Muscle layer of duodenum (tissue), 2 donors: ENCODE measurements around the gene OGDH.
"Not testable (repeated sequence)": the region's sequence is repeated elsewhere in the genome, so short reads cannot be mapped to it uniquely, and the experiment has no call there.

Experiments used
- H3K27ac ChIP-seq: one replicate; pipeline ENCODE4 v1.7.0; 2013; ENCODE audit warnings: mild to moderate bottlenecking, low read length
- H3K27me3 ChIP-seq: one replicate; pipeline ENCODE4 v1.7.0; 2013; ENCODE audit warnings: low read depth, mild to moderate bottlenecking, control low read depth, low read length
- H3K36me3 ChIP-seq, 2 donors: one replicate each; pipeline ENCODE4 v1.7.0; 2013; ENCODE audit warnings: low read length in 2 of 2, control low read depth in 1 of 2, mild to moderate bottlenecking in 1 of 2; ENCODE audit not compliant: insufficient read depth in 2 of 2, control insufficient read depth in 1 of 2
- H3K4me1 ChIP-seq, 2 donors: one replicate each; pipeline ENCODE4 v1.7.0; 2013; ENCODE audit warnings: low read length in 2 of 2, mild to moderate bottlenecking in 2 of 2, control low read depth in 1 of 2, moderate library complexity in 1 of 2; ENCODE audit not compliant: insufficient read depth in 2 of 2, control insufficient read depth in 1 of 2
- H3K4me3 ChIP-seq, 2 donors: one replicate each; pipeline ENCODE4 v1.7.0; 2013; ENCODE audit warnings: low read length in 2 of 2, low read depth in 1 of 2, mild to moderate bottlenecking in 1 of 2
- H3K9me3 ChIP-seq, 2 donors: one replicate each; pipeline ENCODE4 v1.7.0; 2013; ENCODE audit warnings: low read length in 2 of 2, control low read depth in 1 of 2, mild to moderate bottlenecking in 1 of 2; ENCODE audit not compliant: control insufficient read depth in 1 of 2
- donor health status: healthy.

OGDH gene

GRCh38 chr7:44713141-44713540 is 106.7 kb downstream of the OGDH start:
- no peaks in the 10 kb centered on the region for H3K4me1 ChIP-seq
- H3K27me3 ChIP-seq = no peaks in the 10 kb centered on the region
- no peaks in the 10 kb centered on the region for H3K9me3 ChIP-seq
- H3K4me3 ChIP-seq = no peak overlapping the region
- H3K36me3 ChIP-seq = peaks cover 13 to 21% of the 10 kb centered on the region in 2 donors
- no peak overlapping the region for H3K27ac ChIP-seq

GRCh38 chr7:44713680-44714335 is 107.4 kb downstream of the OGDH start:
- H3K27ac ChIP-seq = no peak overlapping the region

GRCh38 chr7:44716205-44716604 is 109.8 kb downstream of the OGDH start:
- no peak overlapping the region for H3K4me3 ChIP-seq
- no peaks in the 10 kb centered on the region for H3K9me3 ChIP-seq
- H3K36me3 ChIP-seq = no peaks in the 10 kb centered on the region
- H3K27me3 ChIP-seq = no peaks in the 10 kb centered on the region
- H3K27ac ChIP-seq = no peak overlapping the region
- no peaks in the 10 kb centered on the region for H3K4me1 ChIP-seq

More at GRCh38 chr7:44713680-44714335, 107.4 kb downstream of the OGDH start:
- Histone ChIP-seq H3K36me3 (peaks cover 9 to 15% of the 10 kb centered on the region in 2 donors), H3K4me1 (no peaks in the 10 kb centered on the region), H3K9me3 (no peaks in the 10 kb centered on the region), H3K27me3 (no peaks in the 10 kb centered on the region), H3K4me3 (no peak overlapping the region)

GRCh38 chr7:44720301-44720700 is 113.9 kb downstream of the OGDH start:
- Histone ChIP-seq H3K4me3 (no peak overlapping the region), H3K27me3 (no peaks in the 10 kb centered on the region), H3K27ac (no peak overlapping the region), H3K9me3 (no peaks in the 10 kb centered on the region), H3K4me1 (no peaks in the 10 kb centered on the region), H3K36me3 (no peaks in the 10 kb centered on the region)

- Histone ChIP-seq H3K27ac (no peak overlapping the region), H3K4me3 (no peak overlapping the region), H3K9me3 (no peaks in the 10 kb centered on the region), H3K4me1 (no peaks in the 10 kb centered on the region), H3K27me3 (no peaks in the 10 kb centered on the region), H3K36me3 (no peaks in the 10 kb centered on the region)
Observed at GRCh38 chr7:44724276-44724675, 117.8 kb downstream of the OGDH start.

GRCh38 chr7:44726250-44726649 is 119.8 kb downstream of the OGDH start:
- H3K27ac ChIP-seq, H3K4me3 ChIP-seq: not testable (repeated sequence)

GRCh38 chr7:44727158-44727936 is 120.9 kb downstream of the OGDH start:
- no peaks in the 10 kb centered on the region for H3K27me3 ChIP-seq
- H3K27ac ChIP-seq = peak overlapping the region; percentile 21
- no peaks in the 10 kb centered on the region for H3K9me3 ChIP-seq
- no peaks in the 10 kb centered on the region for H3K36me3 ChIP-seq
- H3K4me3 ChIP-seq = no peak overlapping the region
- H3K4me1 ChIP-seq = no peaks in the 10 kb centered on the region

More at GRCh38 chr7:44726250-44726649, 119.8 kb downstream of the OGDH start:
- H3K4me1 ChIP-seq, H3K36me3 ChIP-seq, H3K27me3 ChIP-seq, H3K9me3 ChIP-seq: not testable (repeated sequence)

GRCh38 chr7:44727937-44728262 is 121.5 kb downstream of the OGDH start:
- H3K27ac ChIP-seq = no peak overlapping the region
- no peaks in the 10 kb centered on the region for H3K9me3 ChIP-seq
- no peaks in the 10 kb centered on the region for H3K27me3 ChIP-seq
- no peaks in the 10 kb centered on the region for H3K36me3 ChIP-seq
- no peak overlapping the region for H3K4me3 ChIP-seq
- no peaks in the 10 kb centered on the region for H3K4me1 ChIP-seq

- Histone ChIP-seq H3K9me3 (no peaks in the 10 kb centered on the region), H3K27me3 (no peaks in the 10 kb centered on the region), H3K27ac (no peak overlapping the region), H3K4me3 (no peak overlapping the region), H3K36me3 (no peaks in the 10 kb centered on the region), H3K4me1 (no peaks in the 10 kb centered on the region)
Observed at GRCh38 chr7:44729949-44730590, 123.6 kb downstream of the OGDH start.

- not testable (repeated sequence) for H3K4me3 ChIP-seq, H3K4me1 ChIP-seq, H3K27ac ChIP-seq, H3K27me3 ChIP-seq, H3K9me3 ChIP-seq, H3K36me3 ChIP-seq
Observed at GRCh38 chr7:44732971-44733370, 126.5 kb downstream of the OGDH start.

GRCh38 chr7:44733708-44734481 is 127.5 kb downstream of the OGDH start:
- Histone ChIP-seq H3K36me3 (no peaks in the 10 kb centered on the region), H3K4me1 (no peaks in the 10 kb centered on the region), H3K27me3 (no peaks in the 10 kb centered on the region), H3K9me3 (no peaks in the 10 kb centered on the region), H3K4me3 (no peak overlapping the region), H3K27ac (no peak overlapping the region)
